Keratinocyte (primary cell): Measurements from ENCODE around the gene TRIM52. TPM values are rescaled to one million over a fixed set of nuclear protein-coding genes. Genes with fewer than 3 reads are reported as not detected.

ENCODE experiments used
- DNase-seq: peaks from one replicate; pipeline ENCODE4 v3.0.0-alpha.2; 2011; ENCODE audit warnings: low read depth, missing footprints, low spot score
- FAIRE-seq: peaks from 2 replicates; lab custom pipeline; 2011; peaks lifted over from hg19 to GRCh38; lab: Jason Lieb, UNC
- H2AFZ ChIP-seq: 2 replicates; pipeline ENCODE4 v1.6.0; 2012; ENCODE audit warnings: low read length, control low read depth, inconsistent platforms; ENCODE audit not compliant: control insufficient read depth
- H3K27ac ChIP-seq: 2 replicates; pipeline ENCODE4 v1.5.1; 2011; ENCODE audit warnings: low read length; ENCODE audit not compliant: control insufficient read depth, insufficient read depth
- H3K27me3 ChIP-seq: 3 replicates; pipeline ENCODE4 v1.6.0; 2011; ENCODE audit warnings: low read length; ENCODE audit not compliant: control insufficient read depth, insufficient read depth; ENCODE audit errors: extremely low read depth
- H3K36me3 ChIP-seq, 2 experiments: 2 replicates in 1 of 2; 3 replicates in 1 of 2; pipeline ENCODE4 v1.5.1; 2011; ENCODE audit warnings: low read length in 2 of 2, mild to moderate bottlenecking in 1 of 2; ENCODE audit not compliant: control insufficient read depth in 2 of 2, insufficient read depth in 2 of 2; ENCODE audit errors: extremely low read depth in 1 of 2
- H3K4me1 ChIP-seq: 3 replicates; pipeline ENCODE4 v1.5.1; 2011; ENCODE audit warnings: low read length; ENCODE audit not compliant: control insufficient read depth, insufficient read depth; ENCODE audit errors: extremely low read depth
- H3K4me2 ChIP-seq: 3 replicates; pipeline ENCODE4 v1.6.0; 2011; ENCODE audit warnings: low read depth, low read length; ENCODE audit not compliant: control insufficient read depth, insufficient read depth; ENCODE audit errors: extremely low read depth
- H3K4me3 ChIP-seq, 3 experiments: fragments of 200-600 bp in 1 of 3; sonication (generic) in 1 of 3; 2 replicates in 2 of 3; 3 replicates in 1 of 3; pipeline ENCODE4 v1.5.1; 2011 to 2016; ENCODE audit warnings: low read length in 3 of 3, mild to moderate bottlenecking in 3 of 3, control low read depth in 2 of 3, inconsistent platforms in 1 of 3, low read depth in 1 of 3, mixed read lengths in 1 of 3, mixed run types in 1 of 3, moderate library complexity in 1 of 3; ENCODE audit not compliant: control insufficient read depth in 2 of 3, insufficient read depth in 2 of 3; ENCODE audit errors: extremely low read depth in 1 of 3
- H3K79me2 ChIP-seq: 2 replicates; pipeline ENCODE4 v1.6.0; 2012; ENCODE audit warnings: low read length; ENCODE audit not compliant: control insufficient read depth, insufficient read depth
- H3K9ac ChIP-seq: 3 replicates; pipeline ENCODE4 v1.6.0; 2011; ENCODE audit warnings: low read length; ENCODE audit not compliant: control insufficient read depth, insufficient read depth; ENCODE audit errors: extremely low read depth
- H3K9me1 ChIP-seq: 3 replicates; pipeline ENCODE4 v1.6.0; 2011; ENCODE audit warnings: low read length; ENCODE audit not compliant: control insufficient read depth, insufficient read depth; ENCODE audit errors: extremely low read depth
- H3K9me3 ChIP-seq: 2 replicates; pipeline ENCODE4 v1.5.1; 2012; ENCODE audit warnings: low read depth, low read length; ENCODE audit not compliant: control insufficient read depth
- H4K20me1 ChIP-seq: 3 replicates; pipeline ENCODE4 v1.6.0; 2011; ENCODE audit warnings: low read length; ENCODE audit not compliant: control insufficient read depth, insufficient read depth; ENCODE audit errors: extremely low read depth
- EZH2 ChIP-seq: IDR thresholded peaks from one replicate; pipeline ENCODE4 v1.6.1; 2012; ENCODE audit warnings: inconsistent platforms, mild to moderate bottlenecking, low read length, moderate library complexity
- dilution Hi-C: fragments of 300-500 bp; cut with MboI; formaldehyde crosslinking; loops from one replicate; pipeline ENCODE4 v1.7.0; 2020; ENCODE audit warnings: low sequenced_read_pairs; ENCODE audit not compliant: extremely low pct_ligation_motif_present
- polyA plus RNA-seq, 5 experiments: library from polyadenylated mRNA; depleted of rRNA in 3 of 5; stranded (reverse) in 3 of 5; stranded (forward) in 1 of 5; unstranded in 1 of 5; fragments of >200 nt; gene quantifications; 1 replicate in 1 of 5; 2 replicates in 3 of 5; 3 replicates in 1 of 5; pipeline versions ENCODE4 v1.2.1 to v1.2.3, GENCODE V29; 2011 to 2012; ENCODE audit warnings: missing spikeins in 2 of 5, low read depth in 1 of 5, low replicate concordance in 1 of 5
- TF ChIP-seq, protein P1 (sequence below), 3 experiments: IDR thresholded peaks in 1 of 3; conservative IDR thresholded peaks in 1 of 3; optimal IDR thresholded peaks in 1 of 3; 2 replicates in 2 of 3; 3 replicates in 1 of 3; pipeline versions ENCODE3 to v1.5.1; 2011; ENCODE audit warnings: low read length in 3 of 3, mild to moderate bottlenecking in 3 of 3, moderate library complexity in 2 of 3, control low read depth in 1 of 3, inconsistent platforms in 1 of 3; ENCODE audit not compliant: insufficient read depth in 2 of 3; ENCODE audit errors: extremely low read depth in 1 of 3

TRIM52 gene
- polyA plus RNA-seq, 1 donor (not counting 4 experiments of a cell fraction or from before 2014, with no cell fraction given): 7.5 TPM

GRCh38 chr5:181230551-181230950, 30.4 kb downstream of the TRIM52 start:
- dilution Hi-C loops: no loop called here
- Histone ChIP-seq H4K20me1 (peaks cover 8% of the 10 kb centered on the region), H2AFZ (no peak overlapping the region), H3K27ac (no peak overlapping the region), H3K4me1 (no peaks in the 10 kb centered on the region), H3K4me3 (no peak overlapping the region), H3K9me3 (no peaks in the 10 kb centered on the region), H3K9ac (no peak overlapping the region), H3K79me2 (peaks cover 8% of the 10 kb centered on the region), H3K9me1 (no peaks in the 10 kb centered on the region), H3K4me2 (no peak overlapping the region), H3K36me3 (peaks cover 27 to 29% of the 10 kb centered on the region in 2 experiments), H3K27me3 (no peaks in the 10 kb centered on the region)
- DNase-seq (no peak), FAIRE-seq (no peak)
- TF ChIP-seq, protein P1, sequence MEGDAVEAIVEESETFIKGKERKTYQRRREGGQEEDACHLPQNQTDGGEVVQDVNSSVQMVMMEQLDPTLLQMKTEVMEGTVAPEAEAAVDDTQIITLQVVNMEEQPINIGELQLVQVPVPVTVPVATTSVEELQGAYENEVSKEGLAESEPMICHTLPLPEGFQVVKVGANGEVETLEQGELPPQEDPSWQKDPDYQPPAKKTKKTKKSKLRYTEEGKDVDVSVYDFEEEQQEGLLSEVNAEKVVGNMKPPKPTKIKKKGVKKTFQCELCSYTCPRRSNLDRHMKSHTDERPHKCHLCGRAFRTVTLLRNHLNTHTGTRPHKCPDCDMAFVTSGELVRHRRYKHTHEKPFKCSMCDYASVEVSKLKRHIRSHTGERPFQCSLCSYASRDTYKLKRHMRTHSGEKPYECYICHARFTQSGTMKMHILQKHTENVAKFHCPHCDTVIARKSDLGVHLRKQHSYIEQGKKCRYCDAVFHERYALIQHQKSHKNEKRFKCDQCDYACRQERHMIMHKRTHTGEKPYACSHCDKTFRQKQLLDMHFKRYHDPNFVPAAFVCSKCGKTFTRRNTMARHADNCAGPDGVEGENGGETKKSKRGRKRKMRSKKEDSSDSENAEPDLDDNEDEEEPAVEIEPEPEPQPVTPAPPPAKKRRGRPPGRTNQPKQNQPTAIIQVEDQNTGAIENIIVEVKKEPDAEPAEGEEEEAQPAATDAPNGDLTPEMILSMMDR (optimal IDR thresholded peaks at IDR 0.05 in 1 of 3, IDR thresholded peaks at IDR 0.05 in 1 of 3, conservative IDR thresholded peaks at IDR 0.05 in 1 of 3; ENCODE audit: extremely low read depth in 1 of 3, insufficient read depth in 2 of 3, low read length in 3 of 3): no peak
- TF ChIP-seq EZH2: no peak

GRCh38 chr5:181229996-181230395, 30.9 kb downstream of the TRIM52 start:
- H2AFZ ChIP-seq: no peak overlapping the region
- H3K9ac ChIP-seq: no peak overlapping the region
- no peak overlapping the region for H3K4me3 ChIP-seq
- H3K79me2 ChIP-seq: peaks cover 14% of the 10 kb centered on the region
- dilution Hi-C loops: no loop called here
- peaks cover 6% of the 10 kb centered on the region for H4K20me1 ChIP-seq
- H3K27me3 ChIP-seq: no peaks in the 10 kb centered on the region
- DNase-seq (no peak), FAIRE-seq (no peak)
- no peak overlapping the region for H3K27ac ChIP-seq
- H3K9me3 ChIP-seq: no peaks in the 10 kb centered on the region
- no peak for TF ChIP-seq EZH2
- TF ChIP-seq, protein P1 (optimal IDR thresholded peaks at IDR 0.05 in 1 of 3, IDR thresholded peaks at IDR 0.05 in 1 of 3, conservative IDR thresholded peaks at IDR 0.05 in 1 of 3; ENCODE audit: extremely low read depth in 1 of 3, insufficient read depth in 2 of 3, low read length in 3 of 3): no peak
- peaks cover 26 to 28% of the 10 kb centered on the region in 2 experiments for H3K36me3 ChIP-seq
- H3K4me2 ChIP-seq: no peak overlapping the region
- H3K4me1 ChIP-seq: peaks cover 5% of the 10 kb centered on the region
- H3K9me1 ChIP-seq: peaks cover 4% of the 10 kb centered on the region
